SU-DHL-6 (cell line): Measurements from ENCODE around the gene HIPK2.

Source experiments
- EZH2phosphoT487 ChIP-seq: fragments of 200-600 bp; sonication (generic), shearing (Covaris generic); conservative IDR thresholded peaks from 2 replicates; pipeline ENCODE4 v1.6.1; 2018; ENCODE audit warnings: mild to moderate bottlenecking, antibody characterized with exemption, low read length, moderate library complexity, mixed read lengths
- TF ChIP-seq, protein P1 (sequence below): fragments of 200-600 bp; sonication (generic); IDR thresholded peaks from one replicate; pipeline ENCODE4 v1.5.1; 2017; ENCODE audit warnings: antibody characterized with exemption, mild to moderate bottlenecking, low read length, moderate library complexity; ENCODE audit not compliant: insufficient read depth, poor library complexity, severe bottlenecking

DNA sequence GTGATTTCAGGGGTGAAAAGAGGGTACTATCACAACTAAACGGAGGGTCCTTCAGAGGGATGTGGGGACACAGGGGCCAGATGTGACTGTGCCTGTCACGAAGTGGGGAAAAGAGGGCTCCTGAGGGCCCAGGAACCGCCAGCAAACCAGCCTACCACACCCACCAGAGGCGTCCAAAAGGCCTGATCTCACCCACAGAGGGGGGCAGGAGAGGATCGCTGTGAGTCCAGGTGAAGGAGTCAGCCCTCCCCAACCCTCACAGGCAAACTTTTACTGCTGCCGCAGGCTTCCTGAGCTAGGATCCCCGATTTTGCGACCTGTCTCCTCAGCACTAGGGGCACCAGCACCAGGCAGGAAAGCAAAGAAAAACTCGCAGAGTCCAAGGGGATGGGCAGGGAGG lies 64.7 kb downstream of the HIPK2 start:
- TF ChIP-seq, protein P1, sequence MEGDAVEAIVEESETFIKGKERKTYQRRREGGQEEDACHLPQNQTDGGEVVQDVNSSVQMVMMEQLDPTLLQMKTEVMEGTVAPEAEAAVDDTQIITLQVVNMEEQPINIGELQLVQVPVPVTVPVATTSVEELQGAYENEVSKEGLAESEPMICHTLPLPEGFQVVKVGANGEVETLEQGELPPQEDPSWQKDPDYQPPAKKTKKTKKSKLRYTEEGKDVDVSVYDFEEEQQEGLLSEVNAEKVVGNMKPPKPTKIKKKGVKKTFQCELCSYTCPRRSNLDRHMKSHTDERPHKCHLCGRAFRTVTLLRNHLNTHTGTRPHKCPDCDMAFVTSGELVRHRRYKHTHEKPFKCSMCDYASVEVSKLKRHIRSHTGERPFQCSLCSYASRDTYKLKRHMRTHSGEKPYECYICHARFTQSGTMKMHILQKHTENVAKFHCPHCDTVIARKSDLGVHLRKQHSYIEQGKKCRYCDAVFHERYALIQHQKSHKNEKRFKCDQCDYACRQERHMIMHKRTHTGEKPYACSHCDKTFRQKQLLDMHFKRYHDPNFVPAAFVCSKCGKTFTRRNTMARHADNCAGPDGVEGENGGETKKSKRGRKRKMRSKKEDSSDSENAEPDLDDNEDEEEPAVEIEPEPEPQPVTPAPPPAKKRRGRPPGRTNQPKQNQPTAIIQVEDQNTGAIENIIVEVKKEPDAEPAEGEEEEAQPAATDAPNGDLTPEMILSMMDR, result no peak
- no peak for TF ChIP-seq EZH2phosphoT487
